ENCODE data around the gene CFDP1. TPM values are rescaled to one million over a fixed set of nuclear protein-coding genes. Genes with fewer than 3 reads are reported as not detected.
"Not testable (repeated sequence)": the region's sequence is repeated elsewhere in the genome, so short reads cannot be mapped to it uniquely, and the experiment has no call there.

Gene CFDP1
- total and polyA plus RNA-seq, 2 donors (not counting 1 experiment from before 2014, with no cell fraction given): 6.3 to 42.8 TPM

GRCh38 chr16:75429621-75430403 lies 3.5 kb downstream of the CFDP1 start:
- Histone ChIP-seq H3K79me2 (ENCODE audit: control insufficient read depth, insufficient read depth, low read length) (peaks cover 52% of the 10 kb centered on the region), H3K27ac (ENCODE audit: low read length in 2 of 2) (no peak overlapping the region), H2AFZ (ENCODE audit: insufficient read depth, low read depth, low read length, poor library complexity, severe bottlenecking) (no peak overlapping the region), H3K9ac (ENCODE audit: low read length) (no peak overlapping the region), H3K4me3 (ENCODE audit: control extremely low read depth in 1 of 5, extremely low read depth in 1 of 5, insufficient read depth in 1 of 5, low read depth in 2 of 5, low read length in 4 of 5) (no peak overlapping the region), H4K20me1 (ENCODE audit: control insufficient read depth, insufficient read depth, low read length, poor library complexity, severe bottlenecking) (no peaks in the 10 kb centered on the region), H3K36me3 (replicated peaks in 1 of 2; ENCODE audit: control extremely low read depth in 1 of 2, control insufficient read depth in 1 of 2, extremely low read depth in 1 of 2, insufficient read depth in 2 of 2, low read length in 1 of 2) (no peaks in the 10 kb centered on the region), H3K4me1 (ENCODE audit: control insufficient read depth in 2 of 2, insufficient read depth in 2 of 2, low read length in 2 of 2) (peaks cover 7 to 15% of the 10 kb centered on the region in 2 donors), H3K4me2 (replicated peaks; ENCODE audit: low read depth, low read length, poor library complexity, severe bottlenecking) (no peak overlapping the region), H3K9me3 (ENCODE audit: control extremely low read depth in 1 of 3, control insufficient read depth in 2 of 3, insufficient read depth in 1 of 3, low read length in 2 of 3) (no peaks in the 10 kb centered on the region), H3K27me3 (replicated peaks in 1 of 4; ENCODE audit: control extremely low read depth in 1 of 4, control insufficient read depth in 3 of 4, insufficient read depth in 4 of 4, low read length in 3 of 4) (no peaks in the 10 kb centered on the region)
- no peak for ATAC-seq (ENCODE audit: low read depth)
- Mint-ChIP-seq H3K27ac (no peak overlapping the region), H3K4me3 (no peak overlapping the region), H3K4me1 (peaks cover 20% of the 10 kb centered on the region), H3K9me3 (ENCODE audit: insufficient read depth) (no peaks in the 10 kb centered on the region), H3K27me3 (no peaks in the 10 kb centered on the region)
- CTCF ChIA-PET: interaction anchor here (1.6 kb wide), 1 partner anchor 35 kb away, joined by 3 read pairs; no protein-coding TSS in a partner anchor
- no peak for DNase-seq
- POLR2A ChIA-PET: no interaction called here
- intact Hi-C loops (cut with micrococcal nuclease): no loop called here
- 100% methylated on average over 3 of the region's 11 CpGs for WGBS (ENCODE audit: insufficient coverage)
- TF ChIP-seq CTCF (IDR thresholded peaks at IDR 0.05): no peak
- no peak for TF ChIP-seq EZH2 (IDR thresholded peaks at IDR 0.05; ENCODE audit: borderline replicate concordance, insufficient read depth, low read depth, low read length, poor library complexity, severe bottlenecking)

GRCh38 chr16:75426524-75426923 lies 6.8 kb downstream of the CFDP1 start:
- H3K4me1 Mint-ChIP-seq; H3K36me3 ChIP-seq (replicated peaks in 1 of 2; ENCODE audit: control extremely low read depth in 1 of 2, control insufficient read depth in 1 of 2, extremely low read depth in 1 of 2, insufficient read depth in 2 of 2, low read length in 1 of 2); H3K4me3 Mint-ChIP-seq; H3K27me3 Mint-ChIP-seq; H3K9me3 Mint-ChIP-seq (ENCODE audit: insufficient read depth); H3K27ac Mint-ChIP-seq; H3K4me2 ChIP-seq (replicated peaks; ENCODE audit: low read depth, low read length, poor library complexity, severe bottlenecking); ATAC-seq (ENCODE audit: low read depth); POLR2A ChIA-PET; DNase-seq; H3K4me1 ChIP-seq (ENCODE audit: control insufficient read depth in 2 of 2, insufficient read depth in 2 of 2, low read length in 2 of 2); H2AFZ ChIP-seq (ENCODE audit: insufficient read depth, low read depth, low read length, poor library complexity, severe bottlenecking); intact Hi-C loops (cut with micrococcal nuclease); H3K9me3 ChIP-seq (ENCODE audit: control extremely low read depth in 1 of 3, control insufficient read depth in 2 of 3, insufficient read depth in 1 of 3, low read length in 2 of 3); H3K27me3 ChIP-seq (replicated peaks in 1 of 4; ENCODE audit: control extremely low read depth in 1 of 4, control insufficient read depth in 3 of 4, insufficient read depth in 4 of 4, low read length in 3 of 4); H3K4me3 ChIP-seq (ENCODE audit: control extremely low read depth in 1 of 5, extremely low read depth in 1 of 5, insufficient read depth in 1 of 5, low read depth in 2 of 5, low read length in 4 of 5); H4K20me1 ChIP-seq (ENCODE audit: control insufficient read depth, insufficient read depth, low read length, poor library complexity, severe bottlenecking); H3K27ac ChIP-seq (ENCODE audit: low read length in 2 of 2); H3K9ac ChIP-seq (ENCODE audit: low read length): not testable (repeated sequence)
- CTCF ChIA-PET: interaction anchor here (1.4 kb wide), 1 partner anchor 227 kb away, joined by 7 read pairs; no protein-coding TSS in a partner anchor
- H3K79me2 ChIP-seq (ENCODE audit: control insufficient read depth, insufficient read depth, low read length): peaks cover 63% of the 10 kb centered on the region
- no CpG with 5 or more reads among the region's 2 CpGs for WGBS (ENCODE audit: insufficient coverage)

- H3K9me3 ChIP-seq (ENCODE audit: control extremely low read depth in 1 of 3, control insufficient read depth in 2 of 3, insufficient read depth in 1 of 3, low read length in 2 of 3); H3K27ac Mint-ChIP-seq; H3K9ac ChIP-seq (ENCODE audit: low read length); H3K4me2 ChIP-seq (replicated peaks; ENCODE audit: low read depth, low read length, poor library complexity, severe bottlenecking); CTCF ChIA-PET; intact Hi-C loops (cut with micrococcal nuclease); H3K27ac ChIP-seq (ENCODE audit: low read length in 2 of 2); ATAC-seq (ENCODE audit: low read depth); POLR2A ChIA-PET; H3K36me3 ChIP-seq (replicated peaks in 1 of 2; ENCODE audit: control extremely low read depth in 1 of 2, control insufficient read depth in 1 of 2, extremely low read depth in 1 of 2, insufficient read depth in 2 of 2, low read length in 1 of 2); H3K4me3 ChIP-seq (ENCODE audit: control extremely low read depth in 1 of 5, extremely low read depth in 1 of 5, insufficient read depth in 1 of 5, low read depth in 2 of 5, low read length in 4 of 5); H3K9me3 Mint-ChIP-seq (ENCODE audit: insufficient read depth); H2AFZ ChIP-seq (ENCODE audit: insufficient read depth, low read depth, low read length, poor library complexity, severe bottlenecking); H3K4me3 Mint-ChIP-seq; DNase-seq; H3K27me3 ChIP-seq (replicated peaks in 1 of 4; ENCODE audit: control extremely low read depth in 1 of 4, control insufficient read depth in 3 of 4, insufficient read depth in 4 of 4, low read length in 3 of 4); H3K27me3 Mint-ChIP-seq: not testable (repeated sequence)
- H3K4me1 ChIP-seq (ENCODE audit: control insufficient read depth in 2 of 2, insufficient read depth in 2 of 2, low read length in 2 of 2): peaks cover 5 to 10% of the 10 kb centered on the region in 2 donors
- H3K79me2 ChIP-seq (ENCODE audit: control insufficient read depth, insufficient read depth, low read length): peaks cover 69% of the 10 kb centered on the region
- peaks cover 12% of the 10 kb centered on the region for H4K20me1 ChIP-seq (ENCODE audit: control insufficient read depth, insufficient read depth, low read length, poor library complexity, severe bottlenecking)
- 96% methylated on average over 12 of the region's 18 CpGs for WGBS (ENCODE audit: insufficient coverage)
- peaks cover 17% of the 10 kb centered on the region for H3K4me1 Mint-ChIP-seq
These were observed 9.1 kb downstream of the CFDP1 start for GRCh38 chr16:75424105-75424762.

Data from B cell (primary cell).